GM18520 (cell line): ENCODE measurements around the gene VPS35L.

ENCODE experiments used
- ATAC-seq: cut with Tn5 transposase; IDR thresholded peaks from one replicate; pipeline ENCODE4 v1.9.1; 2021; ENCODE audit not compliant: unreplicated experiment

Gene VPS35L

GRCh38 chr16:19743816-19744159 lies 188.3 kb downstream of the VPS35L start:
- no peak for ATAC-seq

- no peak for ATAC-seq
Observed at GRCh38 chr16:19744670-19745069, 189.2 kb downstream of the VPS35L start.

- no peak for ATAC-seq
Observed at GRCh38 chr16:19745286-19746010, 189.9 kb downstream of the VPS35L start.

- no peak for ATAC-seq
Observed at GRCh38 chr16:19746561-19746960, 191.1 kb downstream of the VPS35L start.

- ATAC-seq = no peak
Observed at GRCh38 chr16:19748389-19749168, 193.1 kb downstream of the VPS35L start.

GRCh38 chr16:19749571-19750080 lies 194.1 kb downstream of the VPS35L start:
- ATAC-seq = no peak
